Aorta (tissue), 5 donors: ENCODE data around the gene MAP7D1. TPM values are rescaled to one million over a fixed set of nuclear protein-coding genes. Genes with fewer than 3 reads are reported as not detected.

Experiments
- ATAC-seq: fragments of 200-7000 bp; cut with Tn5 transposase; one replicate; pipeline ENCODE4 v1.9.1; 2022; ENCODE audit warnings: moderate library complexity; ENCODE audit not compliant: low FRiP score
- DNase-seq, 2 donors: peaks; one replicate each; pipeline ENCODE4 v3.0.0-alpha.2; 2020
- H3K27ac ChIP-seq, 2 donors: one replicate each; pipeline ENCODE4 v1.5.1; 2013; ENCODE audit warnings: low read length in 2 of 2, mild to moderate bottlenecking in 2 of 2, moderate library complexity in 2 of 2, control low read depth in 1 of 2, inconsistent platforms in 1 of 2, low read depth in 1 of 2
- H3K27me3 ChIP-seq, 2 donors: one replicate each; pipeline ENCODE4 v1.6.1; 2013; ENCODE audit warnings: control low read depth in 1 of 2, low read length in 1 of 2, mild to moderate bottlenecking in 1 of 2, moderate library complexity in 1 of 2; ENCODE audit not compliant: insufficient read depth in 2 of 2, control insufficient read depth in 1 of 2
- H3K36me3 ChIP-seq, 2 donors: one replicate each; pipeline ENCODE4 v1.6.1; 2013; ENCODE audit warnings: control low read depth in 1 of 2, low read length in 1 of 2, mild to moderate bottlenecking in 1 of 2; ENCODE audit not compliant: insufficient read depth in 2 of 2, control insufficient read depth in 1 of 2
- H3K4me1 ChIP-seq, 2 donors: one replicate each; pipeline ENCODE4 v1.6.1; 2013; ENCODE audit warnings: low read length in 2 of 2, control low read depth in 1 of 2, mild to moderate bottlenecking in 1 of 2, moderate library complexity in 1 of 2; ENCODE audit not compliant: insufficient read depth in 2 of 2, control insufficient read depth in 1 of 2
- H3K4me3 ChIP-seq, 2 donors: one replicate each; pipeline ENCODE4 v1.5.1; 2013; ENCODE audit warnings: low read length in 2 of 2, control low read depth in 1 of 2, mild to moderate bottlenecking in 1 of 2
- H3K9me3 ChIP-seq: one replicate; pipeline ENCODE4 v1.6.1; 2013; ENCODE audit warnings: mild to moderate bottlenecking, low read length; ENCODE audit not compliant: control insufficient read depth
- WGBS, 2 donors: extraction: QIAGEN DNeasy Blood & Tissue Kit; methylation state at CpG; one replicate each; pipeline ENCODE4 v1.1.7; 2013; 5-methylcytosine and 5-hydroxymethylcytosine counted together
- intact Hi-C, 2 donors: fragments of 100-400 bp; cut with DNase I; formaldehyde crosslinking; loops; one replicate each; pipeline versions ENCODE4 v1.14.2 to v1.15.0; 2022
- polyA plus RNA-seq, 2 donors: library from polyadenylated mRNA; stranded (reverse); fragments of 200-250 nt; gene quantifications; one replicate each; pipeline ENCODE4 v1.2.3, GENCODE V29; 2013
- total RNA-seq, 2 donors: library from RNA; stranded (reverse); fragmentation: NEBNext Ultra II Directional; extraction: Animal tissue kit (Norgen Biotek cat#: 25700); gene quantifications; one replicate each; pipeline ENCODE4 v1.2.1, GENCODE V29; 2021
- donor health status: healthy with polysubstance abuse.
- donor health status: Bipolar disorder and iron deficiency.
- donor health status: DM: no; HTN: no; CAD: no.
- donor health status: DM: no; HTN: no; CAD: no.
- donor health status: DM: yes; HTN: yes; CAD: no.

Gene MAP7D1
- total and polyA plus RNA-seq, 4 donors: 52.8 to 133 (median 97.1) TPM

- peaks cover 0 to 4% of the 10 kb centered on the region in 2 donors for H3K4me1 ChIP-seq
- intact Hi-C loops: loop anchor here in 1 of 2 donors (1.0 kb wide), 1 partner anchor 21 kb away; no protein-coding TSS in a partner anchor
- peak; percentile 92 for ATAC-seq
- H3K27ac ChIP-seq: peak overlapping the region; percentile 20 to 89
- 8 to 9% methylated on average over 18 of the region's 18 CpGs for WGBS, 2 donors
- no peaks in the 10 kb centered on the region for H3K27me3 ChIP-seq
- DNase-seq: peak; percentile 92 to 93
- no peak overlapping the region for H3K4me3 ChIP-seq
- H3K36me3 ChIP-seq: no peaks in the 10 kb centered on the region
- H3K9me3 ChIP-seq: no peaks in the 10 kb centered on the region
Observed at GRCh38 chr1:36115200-36115669, 40.7 kb upstream of the MAP7D1 start.

- Histone ChIP-seq H3K4me1 (peaks cover 0 to 4% of the 10 kb centered on the region in 2 donors), H3K27ac (peak overlapping the region; percentile 71 to 89), H3K36me3 (no peaks in the 10 kb centered on the region), H3K4me3 (no peak overlapping the region), H3K27me3 (no peaks in the 10 kb centered on the region), H3K9me3 (no peaks in the 10 kb centered on the region)
- DNase-seq: no peak
- intact Hi-C loops: loop anchor here in 1 of 2 donors (1.0 kb wide), 1 partner anchor 20 kb away; no protein-coding TSS in a partner anchor
- ATAC-seq: no peak
- WGBS, 2 donors: 37 to 47% methylated on average over 5 of the region's 5 CpGs
Observed at GRCh38 chr1:36115931-36116330, 40.0 kb upstream of the MAP7D1 start.

GRCh38 chr1:36116901-36117300, 39.1 kb upstream of the MAP7D1 start:
- no peaks in the 10 kb centered on the region for H3K9me3 ChIP-seq
- ATAC-seq (no peak), DNase-seq (no peak)
- no peaks in the 10 kb centered on the region for H3K36me3 ChIP-seq
- 35 to 44% methylated on average over 5 of the region's 5 CpGs for WGBS, 2 donors
- intact Hi-C loops: no loop called here
- no peaks in the 10 kb centered on the region for H3K27me3 ChIP-seq
- H3K27ac ChIP-seq: peak overlapping the region; percentile 71 to 89
- no peak overlapping the region for H3K4me3 ChIP-seq
- peaks cover 0 to 4% of the 10 kb centered on the region in 2 donors for H3K4me1 ChIP-seq

GRCh38 chr1:36118447-36119204, 37.3 kb upstream of the MAP7D1 start:
- intact Hi-C loops: no loop called here
- ATAC-seq (no peak), DNase-seq (no peak)
- peaks cover 0 to 4% of the 10 kb centered on the region in 2 donors for H3K4me1 ChIP-seq
- H3K27ac ChIP-seq: peak overlapping the region in 1 of 2 donors; percentile 55
- H3K9me3 ChIP-seq: no peaks in the 10 kb centered on the region
- H3K36me3 ChIP-seq: no peaks in the 10 kb centered on the region
- H3K4me3 ChIP-seq: no peak overlapping the region
- no peaks in the 10 kb centered on the region for H3K27me3 ChIP-seq
- WGBS, 2 donors: 75 to 77% methylated on average over 10 of the region's 10 CpGs

- intact Hi-C loops: no loop called here
- Histone ChIP-seq H3K27me3 (no peaks in the 10 kb centered on the region), H3K27ac (peak overlapping the region in 1 of 2 donors; percentile 43), H3K4me3 (no peak overlapping the region), H3K36me3 (no peaks in the 10 kb centered on the region), H3K9me3 (no peaks in the 10 kb centered on the region), H3K4me1 (peaks cover 0 to 4% of the 10 kb centered on the region in 2 donors)
- ATAC-seq (no peak), DNase-seq (no peak)
- 11 to 12% methylated on average over 9 of the region's 9 CpGs for WGBS, 2 donors
Observed at GRCh38 chr1:36119456-36119855, 36.5 kb upstream of the MAP7D1 start.

- 89 to 96% methylated on average over 12 of the region's 12 CpGs for WGBS, 2 donors
- no peaks in the 10 kb centered on the region for H3K36me3 ChIP-seq
- DNase-seq: no peak
- H3K4me1 ChIP-seq: no peaks in the 10 kb centered on the region
- no peaks in the 10 kb centered on the region for H3K9me3 ChIP-seq
- H3K27me3 ChIP-seq: no peaks in the 10 kb centered on the region
- ATAC-seq: no peak
- no peak overlapping the region for H3K4me3 ChIP-seq
- H3K27ac ChIP-seq: no peak overlapping the region
- intact Hi-C loops: no loop called here
Observed at GRCh38 chr1:36122062-36123030, 33.6 kb upstream of the MAP7D1 start.

- 86 to 87% methylated on average over 8 of the region's 8 CpGs for WGBS, 2 donors
- no peaks in the 10 kb centered on the region for H3K4me1 ChIP-seq
- H3K4me3 ChIP-seq: no peak overlapping the region
- no peaks in the 10 kb centered on the region for H3K9me3 ChIP-seq
- intact Hi-C loops: no loop called here
- H3K27ac ChIP-seq: no peak overlapping the region
- no peaks in the 10 kb centered on the region for H3K27me3 ChIP-seq
- peak in 1 of 2 donors; percentile 76 for DNase-seq
- H3K36me3 ChIP-seq: no peaks in the 10 kb centered on the region
- ATAC-seq: no peak
Observed at GRCh38 chr1:36123356-36123755, 32.6 kb upstream of the MAP7D1 start.

GRCh38 chr1:36124404-36125128, 31.4 kb upstream of the MAP7D1 start:
- ATAC-seq: no peak

More at GRCh38 chr1:36124404-36125128, 31.4 kb upstream of the MAP7D1 start:
- peak overlapping the region; percentile 51 to 65 for H3K4me3 ChIP-seq
- 32 to 35% methylated on average over 32 to 42 of the region's 42 CpGs for WGBS, 2 donors
- H3K36me3 ChIP-seq: no peaks in the 10 kb centered on the region
- intact Hi-C loops: no loop called here
- H3K27ac ChIP-seq: peak overlapping the region; percentile 28 to 50
- no peaks in the 10 kb centered on the region for H3K27me3 ChIP-seq
- H3K9me3 ChIP-seq: no peaks in the 10 kb centered on the region
- DNase-seq: no peak
- no peaks in the 10 kb centered on the region for H3K4me1 ChIP-seq
